ENCODE data around the gene ZNF175.

The ZNF175 gene

GRCh38 chr19:51550848-51551672 lies 20.0 kb upstream of the ZNF175 start:
- no peak for DNase-seq

GRCh38 chr19:51551673-51552432 lies 19.2 kb upstream of the ZNF175 start:
- no peak for DNase-seq

GRCh38 chr19:51552608-51552995 lies 18.5 kb upstream of the ZNF175 start:
- no peak for DNase-seq

- DNase-seq = peak; percentile 73
Measured at GRCh38 chr19:51552996-51553725, 17.9 kb upstream of the ZNF175 start.

- DNase-seq = no peak
Measured at GRCh38 chr19:51559240-51559639, 11.8 kb upstream of the ZNF175 start.

- DNase-seq = no peak
Measured at GRCh38 chr19:51560339-51560738, 10.7 kb upstream of the ZNF175 start.

- no peak for DNase-seq
Measured at GRCh38 chr19:51564791-51565190, 6.3 kb upstream of the ZNF175 start.

- DNase-seq = no peak
Measured at GRCh38 chr19:51565583-51565982, 5.5 kb upstream of the ZNF175 start.

- no peak for DNase-seq
Measured at GRCh38 chr19:51566489-51567100, 4.5 kb upstream of the ZNF175 start.

GRCh38 chr19:51567583-51567982 lies 3.5 kb upstream of the ZNF175 start:
- DNase-seq = no peak

- DNase-seq = no peak
Measured at GRCh38 chr19:51568456-51568855, 2.6 kb upstream of the ZNF175 start.

- no peak for DNase-seq
Measured at GRCh38 chr19:51571599-51571998, 516 bp downstream of the ZNF175 start.

GRCh38 chr19:51572410-51572809 lies 1.3 kb downstream of the ZNF175 start:
- no peak for DNase-seq

- DNase-seq = no peak
Measured at GRCh38 chr19:51572908-51573307, 1.8 kb downstream of the ZNF175 start.

GRCh38 chr19:51573331-51573730 lies 2.2 kb downstream of the ZNF175 start:
- no peak for DNase-seq

GRCh38 chr19:51576850-51577249 lies 5.8 kb downstream of the ZNF175 start:
- no peak for DNase-seq

- DNase-seq = no peak
Measured at GRCh38 chr19:51586103-51586728, 15.1 kb downstream of the ZNF175 start.

- DNase-seq = no peak
Measured at GRCh38 chr19:51586799-51587198, 15.7 kb downstream of the ZNF175 start.

- DNase-seq = no peak
Measured at GRCh38 chr19:51587264-51588191, 16.4 kb downstream of the ZNF175 start.

GRCh38 chr19:51589511-51589910 lies 18.4 kb downstream of the ZNF175 start:
- no peak for DNase-seq

GRCh38 chr19:51590441-51590840 lies 19.4 kb downstream of the ZNF175 start:
- DNase-seq = no peak

Measured in stimulated activated CD4-positive, alpha-beta T cell treated with anti-CD3 and anti-CD28 coated beads, Interleukin-15, amount 100 ng/mL, for 24 hours (primary cell).